ENCODE results near the gene PDCL2. TPM values are rescaled to one million over a fixed set of nuclear protein-coding genes. Genes with fewer than 3 reads are reported as not detected.
"Not testable (repeated sequence)": the region's sequence is repeated elsewhere in the genome, so short reads cannot be mapped to it uniquely, and the experiment has no call there.

PDCL2 gene
- total RNA-seq, 2 donors from 2014 or later, result not detected

GRCh38 chr4:55634417-55635128, 42.5 kb upstream of the PDCL2 start:
- Histone ChIP-seq H3K4me3 (no peak overlapping the region), H3K27me3 (replicated peaks; ENCODE audit: insufficient read depth) (no peaks in the 10 kb centered on the region), H3K36me3 (no peaks in the 10 kb centered on the region), H3K9me3 (no peaks in the 10 kb centered on the region), H3K4me1 (ENCODE audit: control insufficient read depth in 1 of 2, low read depth in 2 of 2) (peaks cover 13 to 20% of the 10 kb centered on the region in 2 donors), H3K27ac (no peak overlapping the region)
- DNase-seq (ENCODE audit: low spot score) (no peak), ATAC-seq (ENCODE audit: insufficient number of reproducible peaks, low FRiP score, low read depth) (no peak)
- TF ChIP-seq, protein P1, sequence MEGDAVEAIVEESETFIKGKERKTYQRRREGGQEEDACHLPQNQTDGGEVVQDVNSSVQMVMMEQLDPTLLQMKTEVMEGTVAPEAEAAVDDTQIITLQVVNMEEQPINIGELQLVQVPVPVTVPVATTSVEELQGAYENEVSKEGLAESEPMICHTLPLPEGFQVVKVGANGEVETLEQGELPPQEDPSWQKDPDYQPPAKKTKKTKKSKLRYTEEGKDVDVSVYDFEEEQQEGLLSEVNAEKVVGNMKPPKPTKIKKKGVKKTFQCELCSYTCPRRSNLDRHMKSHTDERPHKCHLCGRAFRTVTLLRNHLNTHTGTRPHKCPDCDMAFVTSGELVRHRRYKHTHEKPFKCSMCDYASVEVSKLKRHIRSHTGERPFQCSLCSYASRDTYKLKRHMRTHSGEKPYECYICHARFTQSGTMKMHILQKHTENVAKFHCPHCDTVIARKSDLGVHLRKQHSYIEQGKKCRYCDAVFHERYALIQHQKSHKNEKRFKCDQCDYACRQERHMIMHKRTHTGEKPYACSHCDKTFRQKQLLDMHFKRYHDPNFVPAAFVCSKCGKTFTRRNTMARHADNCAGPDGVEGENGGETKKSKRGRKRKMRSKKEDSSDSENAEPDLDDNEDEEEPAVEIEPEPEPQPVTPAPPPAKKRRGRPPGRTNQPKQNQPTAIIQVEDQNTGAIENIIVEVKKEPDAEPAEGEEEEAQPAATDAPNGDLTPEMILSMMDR (IDR thresholded peaks at IDR 0.05), result no peak

DNA sequence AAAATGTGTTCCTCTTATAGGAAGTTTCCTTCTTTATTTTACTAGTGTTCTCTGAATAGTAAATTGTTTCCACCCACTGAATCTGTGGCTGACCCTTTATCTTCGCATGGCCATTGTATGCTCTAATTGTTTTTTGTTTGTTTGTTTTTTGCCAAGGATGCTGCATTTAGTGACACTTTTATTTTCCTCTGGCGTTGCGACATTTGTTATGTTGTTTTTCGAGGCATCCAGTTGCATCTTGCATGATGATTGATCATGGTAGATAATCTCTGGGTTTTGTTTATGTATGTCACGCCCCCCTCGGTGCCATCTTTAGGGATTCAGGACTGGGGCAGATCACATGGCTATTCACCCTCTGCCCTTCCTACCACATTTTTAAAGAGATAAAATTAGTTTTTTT, 41.9 kb upstream of the PDCL2 start:
- TF ChIP-seq, protein P1 (IDR thresholded peaks at IDR 0.05), result no peak
- ATAC-seq (ENCODE audit: insufficient number of reproducible peaks, low FRiP score, low read depth), result no peak

GRCh38 chr4:55625835-55626234, 33.8 kb upstream of the PDCL2 start:
- Histone ChIP-seq H3K9me3 (no peaks in the 10 kb centered on the region), H3K27ac (no peak overlapping the region), H3K4me3 (no peak overlapping the region), H3K4me1 (ENCODE audit: control insufficient read depth in 1 of 2, low read depth in 2 of 2) (no peaks in the 10 kb centered on the region), H3K27me3 (replicated peaks; ENCODE audit: insufficient read depth) (no peaks in the 10 kb centered on the region), H3K36me3 (no peaks in the 10 kb centered on the region)
- ATAC-seq (ENCODE audit: insufficient number of reproducible peaks, low FRiP score, low read depth) (no peak), DNase-seq (ENCODE audit: low spot score) (no peak)
- TF ChIP-seq, protein P1 (IDR thresholded peaks at IDR 0.05), result no peak

More for the DNA sequence above, 41.9 kb upstream of the PDCL2 start:
- DNase-seq (ENCODE audit: low spot score), result no peak
- no peaks in the 10 kb centered on the region for H3K27me3 ChIP-seq (replicated peaks; ENCODE audit: insufficient read depth)
- H3K9me3 ChIP-seq, result no peaks in the 10 kb centered on the region
- no peaks in the 10 kb centered on the region for H3K36me3 ChIP-seq
- H3K4me1 ChIP-seq (ENCODE audit: control insufficient read depth in 1 of 2, low read depth in 2 of 2), result peaks cover 13 to 20% of the 10 kb centered on the region in 2 donors
- no peak overlapping the region for H3K27ac ChIP-seq
- H3K4me3 ChIP-seq, result no peak overlapping the region

- ATAC-seq (ENCODE audit: insufficient number of reproducible peaks, low FRiP score, low read depth); DNase-seq (ENCODE audit: low spot score); H3K9me3 ChIP-seq; H3K4me1 ChIP-seq (ENCODE audit: control insufficient read depth in 1 of 2, low read depth in 2 of 2); H3K4me3 ChIP-seq; H3K36me3 ChIP-seq; H3K27ac ChIP-seq; H3K27me3 ChIP-seq (replicated peaks; ENCODE audit: insufficient read depth): not testable (repeated sequence)
Observed at GRCh38 chr4:55624063-55624462, 32.0 kb upstream of the PDCL2 start.

DNA sequence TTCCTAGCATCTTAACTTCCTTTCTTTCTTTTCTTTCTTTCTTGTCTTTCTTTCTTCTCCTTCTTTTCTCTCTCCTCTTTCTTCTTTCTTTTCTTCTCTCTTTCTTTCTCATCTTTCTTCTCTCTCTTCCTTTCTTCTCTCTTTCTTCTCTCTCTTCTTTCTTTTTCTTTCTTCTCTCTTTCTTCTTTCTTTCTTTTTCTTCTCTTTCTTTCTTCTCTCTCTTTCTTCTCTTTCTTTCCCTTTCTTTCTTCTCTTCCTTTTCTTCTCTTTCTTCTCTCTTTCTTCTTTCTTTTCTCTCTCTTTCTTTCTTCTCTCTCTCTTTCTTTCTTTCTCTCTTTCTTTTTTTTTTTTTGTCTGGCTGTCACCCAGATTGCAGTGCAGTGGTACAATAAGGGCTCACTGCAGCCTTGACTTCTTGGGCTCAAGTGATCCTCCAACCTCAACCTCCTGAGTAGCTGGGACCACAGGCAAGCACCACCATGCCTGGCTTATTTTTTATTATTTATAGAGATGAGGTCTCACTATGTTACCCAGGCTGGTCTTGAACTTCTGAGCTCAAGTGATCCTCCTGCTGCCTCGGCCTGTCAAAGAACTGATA, 26.6 kb upstream of the PDCL2 start:
- ATAC-seq (ENCODE audit: insufficient number of reproducible peaks, low FRiP score, low read depth), result no peak
- no peak overlapping the region for H3K27ac ChIP-seq
- no peaks in the 10 kb centered on the region for H3K4me1 ChIP-seq (ENCODE audit: control insufficient read depth in 1 of 2, low read depth in 2 of 2)
- H3K4me3 ChIP-seq, result no peak overlapping the region
- no peaks in the 10 kb centered on the region for H3K36me3 ChIP-seq
- no peaks in the 10 kb centered on the region for H3K27me3 ChIP-seq (replicated peaks; ENCODE audit: insufficient read depth)
- no peaks in the 10 kb centered on the region for H3K9me3 ChIP-seq
- DNase-seq (ENCODE audit: low spot score), result no peak
- TF ChIP-seq, protein P1 (IDR thresholded peaks at IDR 0.05), result no peak
